Coronary artery (tissue), 2 donors: ENCODE measurements around the gene DLG2.

Experiments used
- DNase-seq: peaks from one replicate; pipeline ENCODE4 v3.0.0-alpha.2; 2017; ENCODE audit warnings: low spot score
- H3K27ac ChIP-seq, 2 donors: fragments of 200-600 bp; sonication (generic); one replicate each; pipeline ENCODE4 v1.5.1; 2016 to 2019
- H3K4me3 ChIP-seq: fragments of 200-600 bp; sonication (generic); 2 replicates; pipeline ENCODE4 v1.5.1; 2016; ENCODE audit warnings: mild to moderate bottlenecking, moderate library complexity
- CTCF ChIP-seq: fragments of 200-600 bp; sonication (generic); IDR thresholded peaks from one replicate; pipeline ENCODE4 v1.5.1; 2019; ENCODE audit warnings: antibody characterized with exemption

The DLG2 gene

GRCh38 chr11:84097186-84097585 is 1530.0 kb downstream of the DLG2 start:
- Histone ChIP-seq H3K27ac (no peak overlapping the region), H3K4me3 (no peak overlapping the region)
- no peak for TF ChIP-seq CTCF
- no peak for DNase-seq

DNA sequence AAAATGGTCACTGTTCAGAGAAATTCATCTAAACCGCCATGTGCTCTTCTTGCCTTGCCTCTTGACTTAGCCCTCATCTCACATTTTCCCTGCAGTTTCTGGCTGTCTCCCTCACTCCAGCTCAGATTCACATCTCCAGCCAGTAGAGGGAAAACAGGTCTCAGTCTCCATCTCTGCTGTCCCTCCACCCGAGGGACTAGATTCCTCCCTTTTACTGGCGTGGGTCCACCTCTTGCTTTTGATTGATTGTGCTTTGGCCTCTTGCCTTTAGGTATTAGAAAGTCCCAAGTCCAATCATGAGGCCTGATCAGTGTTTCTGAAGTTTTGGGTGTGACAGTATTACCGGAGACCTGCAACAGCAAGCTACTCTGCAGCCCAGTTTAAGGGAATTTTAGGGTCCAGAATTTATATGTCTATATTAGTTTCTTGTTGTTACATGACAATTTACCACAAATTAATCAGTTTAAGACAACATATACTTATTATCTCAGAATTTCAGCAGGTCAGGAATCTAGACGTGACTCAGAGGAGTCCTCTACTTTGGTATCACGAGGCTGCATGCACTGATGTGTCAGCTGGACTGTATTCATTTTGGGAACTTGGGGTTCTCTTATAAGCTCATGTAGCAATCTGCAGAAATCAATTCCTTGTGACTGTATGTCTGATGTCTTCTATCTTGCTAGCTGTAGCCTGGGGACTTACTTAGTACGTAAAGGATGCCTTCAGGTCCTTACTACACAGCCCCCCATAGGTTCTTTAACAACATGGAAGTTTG is 1535.7 kb downstream of the DLG2 start:
- no peak for TF ChIP-seq CTCF
- H3K27ac ChIP-seq, result no peak overlapping the region
- no peak for DNase-seq
- H3K4me3 ChIP-seq, result no peak overlapping the region

DNA sequence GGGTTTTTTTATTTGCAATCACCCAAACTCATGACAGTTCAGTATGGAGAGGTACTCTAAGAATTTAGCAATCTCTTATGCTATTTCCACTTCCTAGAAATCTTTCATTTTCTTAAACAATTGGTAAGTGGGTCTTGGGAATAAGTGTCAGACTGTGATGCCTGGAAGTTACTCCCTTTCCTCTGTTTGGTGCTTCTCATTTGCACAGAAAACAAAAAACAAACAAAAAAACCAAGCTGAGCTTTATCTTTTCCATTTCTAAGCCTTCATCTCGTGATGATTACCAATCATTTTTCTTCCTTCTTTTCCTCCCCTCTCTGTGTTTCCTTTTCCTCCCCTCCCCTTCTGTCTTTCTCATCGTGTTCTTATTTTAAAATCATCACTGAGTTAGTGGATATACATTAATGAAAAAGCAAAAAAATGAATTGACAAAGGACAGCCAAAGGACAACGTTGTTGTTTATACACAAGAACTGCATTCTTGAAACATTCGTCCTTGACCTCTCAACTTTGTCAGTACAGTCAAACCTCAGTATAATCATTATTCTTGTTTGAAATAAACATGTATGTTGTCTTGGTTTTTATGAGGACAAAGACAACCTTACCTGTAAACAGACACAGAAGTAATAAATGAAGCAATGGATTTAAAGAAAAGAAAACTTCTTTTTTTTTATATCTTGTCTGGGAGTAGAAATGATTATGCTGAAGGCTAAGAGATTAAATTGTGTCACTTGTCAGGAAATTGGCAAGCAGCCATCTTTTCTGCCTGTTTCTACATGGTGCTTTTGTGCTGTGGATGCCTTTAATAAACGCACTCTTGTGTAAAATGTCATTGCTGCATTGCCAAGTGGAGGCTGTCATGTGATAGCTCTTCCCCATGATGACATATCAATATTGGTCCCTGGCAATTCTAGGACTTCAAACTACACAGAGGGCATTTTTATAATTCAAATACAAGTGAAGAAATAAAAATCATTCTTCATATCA is 1537.8 kb downstream of the DLG2 start:
- no peak for TF ChIP-seq CTCF
- Histone ChIP-seq H3K27ac (no peak overlapping the region), H3K4me3 (no peak overlapping the region)
- DNase-seq, result no peak

GRCh38 chr11:84071851-84072250 is 1555.3 kb downstream of the DLG2 start:
- Histone ChIP-seq H3K27ac (no peak overlapping the region), H3K4me3 (no peak overlapping the region)
- no peak for DNase-seq
- no peak for TF ChIP-seq CTCF

GRCh38 chr11:84069048-84069447 is 1558.1 kb downstream of the DLG2 start:
- Histone ChIP-seq H3K4me3 (no peak overlapping the region), H3K27ac (no peak overlapping the region)
- no peak for DNase-seq
- TF ChIP-seq CTCF, result no peak

- TF ChIP-seq CTCF, result no peak
- Histone ChIP-seq H3K4me3 (no peak overlapping the region), H3K27ac (no peak overlapping the region)
- DNase-seq, result no peak
These were observed 1565.4 kb downstream of the DLG2 start for GRCh38 chr11:84061726-84062125.
